GM12878 (cell line): Measurements from ENCODE around the gene SOST. TPM values are rescaled to one million over a fixed set of nuclear protein-coding genes. Genes with fewer than 3 reads are reported as not detected.

ENCODE experiments used
- ATAC-seq: fragments of 200-7000 bp; cut with Tn5 transposase; 3 replicates; pipeline ENCODE4 v1.9.1; 2020; ENCODE audit warnings: mild to moderate bottlenecking, moderate library complexity
- BruUV-seq: library from RNA; stranded (reverse); fragments of 400-500 nt; replicated peaks from 2 replicates; lab custom pipeline; 2021; lab: Mats Ljungman, UMichigan
- CTCF ChIA-PET: fragments of 300-600 bp; sonication (Branson Sonifier 250); formaldehyde crosslinking; extraction: SDS; loops from one replicate; lab custom pipeline; 2021; ENCODE audit warnings: inconsistent platforms; lab: Yijun Ruan, JAX
- POLR2A ChIA-PET: fragments of 350-600 bp; formaldehyde crosslinking; extraction: SDS; loops from one replicate; lab custom pipeline; 2021; ENCODE audit warnings: inconsistent platforms; lab: Charles Lee
- RAD21 ChIA-PET: fragments of 300-600 bp; sonication (Branson Sonifier 250); formaldehyde crosslinking; loops from one replicate; lab custom pipeline; 2023; ENCODE audit warnings: antibody characterized with exemption; ENCODE audit not compliant: unreplicated experiment; lab: Charles Lee
- SMC1A ChIA-PET: fragments of 300-600 bp; sonication (Branson Sonifier 250); formaldehyde crosslinking; loops from one replicate; lab custom pipeline; 2023; ENCODE audit not compliant: unreplicated experiment, uncharacterized antibody; lab: Charles Lee
- DNase-seq: peaks from one replicate; pipeline ENCODE4 v3.0.0-alpha.2; 2011; ENCODE audit warnings: low read depth, low spot score
- FAIRE-seq: peaks from 3 replicates; lab custom pipeline; 2011; peaks lifted over from hg19 to GRCh38; lab: Jason Lieb, UNC
- H2AFZ ChIP-seq: 2 replicates; pipeline ENCODE4 v1.6.0; 2011; ENCODE audit warnings: low read depth, low read length, control low read depth; ENCODE audit not compliant: control insufficient read depth
- H3K27ac ChIP-seq: 2 replicates; pipeline ENCODE4 v1.5.1; 2011; ENCODE audit warnings: control low read depth; ENCODE audit not compliant: control insufficient read depth, insufficient read depth
- H3K27me3 ChIP-seq, 2 experiments: replicated peaks in 1 of 2; 2 replicates each; pipeline versions ENCODE4 v1.6.0 to v1.6.1; 2011; ENCODE audit warnings: low read length in 1 of 2; ENCODE audit not compliant: control insufficient read depth in 2 of 2, insufficient read depth in 2 of 2
- H3K36me3 ChIP-seq, 2 experiments: 2 replicates each; pipeline ENCODE4 v1.5.1; 2011; ENCODE audit warnings: low read length in 1 of 2; ENCODE audit not compliant: control insufficient read depth in 2 of 2, insufficient read depth in 2 of 2
- H3K4me1 ChIP-seq: 2 replicates; pipeline ENCODE4 v1.6.1; 2011; ENCODE audit warnings: mild to moderate bottlenecking, low read length, moderate library complexity, mixed read lengths; ENCODE audit not compliant: control insufficient read depth, insufficient read depth
- H3K4me2 ChIP-seq: 2 replicates; pipeline ENCODE4 v1.6.0; 2011; ENCODE audit warnings: control low read depth; ENCODE audit not compliant: control insufficient read depth, insufficient read depth
- H3K4me3 ChIP-seq: fragments of 200-600 bp; sonication (generic); 2 replicates; pipeline ENCODE4 v1.5.1; 2016
- H3K79me2 ChIP-seq: 2 replicates; pipeline ENCODE4 v1.6.0; 2011; ENCODE audit warnings: low read length; ENCODE audit not compliant: control insufficient read depth, insufficient read depth
- H3K9ac ChIP-seq: 2 replicates; pipeline ENCODE4 v1.8.0; 2011; ENCODE audit warnings: low read length, control low read depth, mixed read lengths; ENCODE audit not compliant: control insufficient read depth, insufficient read depth
- H3K9me3 ChIP-seq: replicated peaks from 3 replicates; pipeline ENCODE4 v1.5.1; 2011; ENCODE audit warnings: mild to moderate bottlenecking, low read length; ENCODE audit not compliant: control insufficient read depth, insufficient read depth
- H4K20me1 ChIP-seq: 2 replicates; pipeline ENCODE4 v1.6.0; 2011; ENCODE audit not compliant: control insufficient read depth, insufficient read depth
- CUX1 ChIP-seq: IDR thresholded peaks from 2 replicates; pipeline ENCODE4 v1.6.1; 2012; ENCODE audit warnings: improper control_type of control experiment, low read depth, low read length; ENCODE audit not compliant: insufficient replicate concordance
- EGR1 ChIP-seq, 2 experiments: IDR thresholded peaks; 1 replicate in 1 of 2; 2 replicates in 1 of 2; pipeline ENCODE4 v1.6.1; 2011 to 2012; ENCODE audit warnings: low read depth in 2 of 2, low read length in 2 of 2, borderline replicate concordance in 1 of 2, mild to moderate bottlenecking in 1 of 2, moderate library complexity in 1 of 2
- FOS ChIP-seq: IDR thresholded peaks from 3 replicates; pipeline ENCODE4 v1.6.1; 2011; ENCODE audit warnings: borderline replicate concordance; ENCODE audit not compliant: insufficient read length; ENCODE audit errors: extremely low read depth
- IKZF2 ChIP-seq, 2 experiments: fragments of 450-650 bp; IDR thresholded peaks; 2 replicates each; pipeline ENCODE4 v1.6.1; 2017; ENCODE audit warnings: mild to moderate bottlenecking in 2 of 2, moderate library complexity in 2 of 2
- NRF1 ChIP-seq: conservative IDR thresholded peaks from 2 replicates; pipeline ENCODE4 v1.6.1; 2011; ENCODE audit warnings: mild to moderate bottlenecking, low read depth, low read length, improper control_type of control experiment
- PRDM15 ChIP-seq: fragments of 450-650 bp; formaldehyde crosslinking; IDR thresholded peaks from 2 replicates; pipeline ENCODE4 v1.4.0; 2020; ENCODE audit warnings: mild to moderate bottlenecking, moderate library complexity
- SPI1 ChIP-seq: IDR thresholded peaks from 2 replicates; pipeline ENCODE4 v1.6.1; 2011; ENCODE audit warnings: low read depth, mild to moderate bottlenecking, low read length, moderate library complexity, borderline replicate concordance; ENCODE audit not compliant: insufficient read depth
- STAT1 ChIP-seq: fragments of 450-650 bp; conservative IDR thresholded peaks from 2 replicates; pipeline ENCODE4 v1.6.1; 2014; ENCODE audit warnings: antibody characterized with exemption, mild to moderate bottlenecking
- ZNF592 ChIP-seq: fragments of 450-650 bp; IDR thresholded peaks from 2 replicates; pipeline ENCODE4 v1.6.1; 2017; ENCODE audit warnings: mild to moderate bottlenecking, moderate library complexity
- WGBS: methylation state at CpG from one replicate; pipeline ENCODE4 v1.1.6; 2016; ENCODE audit warnings: low lambda C conversion rate; ENCODE audit not compliant: insufficient replicate concordance, insufficient coverage; ENCODE audit errors: missing lambda C conversion rate; 5-methylcytosine and 5-hydroxymethylcytosine counted together
- in situ Hi-C: fragments of 300-500 bp; cut with MboI; formaldehyde crosslinking; loops from 9 replicates; pipeline ENCODE4 v1.14.3; 2018; ENCODE audit warnings: mixed read lengths
- intact Hi-C: fragments of 100-400 bp; cut with micrococcal nuclease; formaldehyde crosslinking; loops from one replicate; pipeline ENCODE4 v1.14.2; 2022; ENCODE audit not compliant: unreplicated experiment
- polyA plus RNA-seq, 11 experiments: library from polyadenylated mRNA; depleted of rRNA in 4 of 11; unstranded in 6 of 11; stranded (reverse) in 5 of 11; fragments of >200 nt; fragmentation: Nextera tagmentation in 4 of 11; fragmentation: Illumina TruSeq in 1 of 11; extraction: Ambion mirVana in 4 of 11; extraction: Trizol in 1 of 11; gene quantifications; 1 replicate in 1 of 11; 2 replicates in 10 of 11; pipeline versions ENCODE4 v1.2.1 to v1.2.3, GENCODE V29; 2011 to 2016; ENCODE audit warnings: inconsistent platforms in 2 of 11, missing spikeins in 2 of 11, low read depth in 1 of 11
- total RNA-seq, 4 experiments: library from RNA; depleted of rRNA in 3 of 4; stranded (reverse); fragments of >200 nt in 3 of 4; fragmentation: Illumina TruSeq in 1 of 4; extraction: Trizol in 1 of 4; gene quantifications; 2 replicates each; pipeline versions ENCODE4 v1.2.1 to v1.2.3, GENCODE V29; 2013 to 2021

Gene SOST
- total and polyA plus RNA-seq, 10 of the 15 experiments (the other 5 are each of a cell fraction or from before 2014, with no cell fraction given): not detected

GRCh38 chr17:43712397-43712796, 46.2 kb downstream of the SOST start (continued):
- TF ChIP-seq CUX1 (no peak), SPI1 (no peak), FOS (no peak)
- TF ChIP-seq, all 136 proteins: peak for 0

GRCh38 chr17:43710101-43710500, 48.5 kb downstream of the SOST start:
- 34% methylated on average over 6 of the region's 6 CpGs for WGBS
- ChIA-PET CTCF (no interaction called here), POLR2A (no interaction called here), RAD21 (no interaction called here), SMC1A (no interaction called here)
- DNase-seq (no peak), ATAC-seq (no peak), FAIRE-seq (no peak)
- no peaks in the 10 kb centered on the region for H3K79me2 ChIP-seq
- no peak overlapping the region for H3K9ac ChIP-seq
- intact Hi-C loops (no loop called here), in situ Hi-C loops (no loop called here)
- no peaks in the 10 kb centered on the region; the same call in 2 of the 3 replicates for H3K9me3 ChIP-seq
- no peaks in the 10 kb centered on the region for H4K20me1 ChIP-seq
- H3K4me2 ChIP-seq: no peak overlapping the region
- no peak overlapping the region for H3K27ac ChIP-seq
- peaks cover 3 to 6% of the 10 kb centered on the region in 2 experiments; a peak in 3 of 4 replicates for H3K27me3 ChIP-seq
- H3K4me1 ChIP-seq: peaks cover 3% of the 10 kb centered on the region
- H3K36me3 ChIP-seq: no peaks in the 10 kb centered on the region
- BruUV-seq: no TSS peak
- no peak overlapping the region for H3K4me3 ChIP-seq
- no peak overlapping the region for H2AFZ ChIP-seq
- TF ChIP-seq IKZF2 (IDR thresholded peaks at IDR 0.05): no peak
- no peak for TF ChIP-seq STAT1
- no peak for TF ChIP-seq EGR1 (IDR thresholded peaks at IDR 0.05; ENCODE audit: borderline replicate concordance in 1 of 2, low read depth in 2 of 2, low read length in 2 of 2)
- no peak for TF ChIP-seq PRDM15 (CRISPR knock-in tag)
- no peak for TF ChIP-seq NRF1
- TF ChIP-seq ZNF592: no peak
